Measurements from ENCODE around the gene NFIX.
A peak's percentile ranks its signal among the peaks of the same experiment; 100 is the strongest.

The NFIX gene

DNA sequence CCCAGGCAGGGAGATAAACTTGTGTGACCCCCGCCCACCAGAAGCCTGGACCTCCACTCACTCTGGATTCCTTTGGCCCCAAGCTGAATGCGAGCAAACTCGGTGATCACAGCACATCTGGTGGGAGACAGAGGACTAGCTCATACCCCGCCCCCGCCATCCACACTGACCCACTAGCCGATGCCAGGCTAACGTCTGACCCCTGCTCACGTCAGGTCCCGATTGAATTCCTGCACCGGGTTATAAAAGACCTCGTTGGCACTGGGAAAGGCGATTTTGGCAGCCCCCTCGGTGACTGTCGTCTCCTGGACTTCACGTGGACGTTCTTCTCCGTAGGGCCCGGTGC lies 120.6 kb downstream of the NFIX start:
- DNase-seq, result no peak

DNA sequence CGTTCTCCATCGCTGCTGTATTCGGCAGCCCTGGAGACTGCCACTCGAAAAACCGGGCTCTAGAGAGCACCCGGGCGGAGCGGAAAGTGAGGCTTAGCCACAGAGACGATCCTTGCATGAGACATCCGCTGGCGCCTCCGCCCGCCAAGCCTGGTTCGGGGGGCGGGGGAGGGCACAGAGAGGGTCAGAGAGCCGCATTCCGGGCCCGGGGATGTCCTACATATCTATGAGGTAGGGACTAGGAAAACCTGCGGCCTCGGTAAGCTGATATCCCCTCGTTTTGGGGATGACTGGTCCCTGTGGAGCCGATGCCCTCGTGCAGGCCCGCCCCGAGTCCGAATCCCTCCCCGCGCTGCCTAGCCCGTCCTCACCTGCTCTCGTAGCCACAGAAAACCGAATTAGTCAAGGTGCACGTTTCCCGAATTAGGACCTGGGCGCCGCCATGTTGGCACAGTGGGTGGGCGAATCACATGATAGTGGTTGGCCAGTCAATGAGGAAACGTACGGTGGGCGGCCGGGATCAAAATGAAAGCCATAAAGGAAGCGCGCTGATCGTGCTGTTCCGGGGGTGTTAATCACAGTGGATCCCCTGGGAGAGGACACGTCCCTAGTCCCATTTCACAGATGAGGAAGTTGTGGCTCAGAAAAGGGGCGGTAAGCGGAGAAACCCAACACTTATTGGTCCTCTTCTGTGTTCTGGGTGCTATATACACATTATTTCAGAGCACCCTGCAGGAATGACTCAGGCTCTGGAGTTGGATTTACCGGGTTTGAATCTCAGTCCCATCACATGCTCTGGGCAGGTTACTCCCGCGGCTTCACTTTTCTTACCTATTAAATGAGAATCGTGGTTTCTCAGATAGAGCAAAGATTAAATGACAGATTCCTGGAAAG lies 121.3 kb downstream of the NFIX start, which contains the start of gene TRMT1:
Gene TRMT1, minus strand, starts transcription at position 459 of the 894 bp plus-strand sequence. Its CDS starts 341 bp downstream, at position 118.
- peak; percentile 95 for DNase-seq

DNA sequence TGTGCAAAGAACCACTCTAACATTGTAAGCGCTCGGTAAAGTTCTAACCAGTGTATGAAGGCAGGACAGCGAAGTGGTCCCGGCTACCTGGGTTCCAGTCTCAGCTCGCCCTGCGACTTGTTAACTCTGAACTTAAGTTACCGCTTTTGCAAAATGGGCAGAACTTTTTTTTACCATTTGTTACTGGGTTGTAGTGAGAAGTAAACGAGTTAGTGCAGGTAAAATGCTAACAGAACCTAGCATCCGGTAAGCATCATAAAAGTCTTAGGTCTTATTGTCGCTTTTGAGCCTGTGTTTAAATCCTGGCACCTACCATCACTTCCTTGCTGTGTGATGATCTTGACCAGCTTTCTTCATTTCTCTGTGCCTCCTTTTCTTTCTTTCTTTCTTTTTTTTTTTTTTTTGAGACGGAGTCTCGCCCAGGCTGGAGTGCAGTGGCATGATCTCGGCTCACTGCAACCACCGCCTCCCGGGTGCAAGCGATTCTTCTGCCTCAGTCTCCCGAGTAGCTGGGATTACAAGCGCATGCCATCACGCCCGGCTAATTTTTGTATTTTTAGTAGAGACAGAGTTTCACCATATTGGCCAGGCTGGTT lies 122.0 kb downstream of the NFIX start:
- no peak for DNase-seq

DNA sequence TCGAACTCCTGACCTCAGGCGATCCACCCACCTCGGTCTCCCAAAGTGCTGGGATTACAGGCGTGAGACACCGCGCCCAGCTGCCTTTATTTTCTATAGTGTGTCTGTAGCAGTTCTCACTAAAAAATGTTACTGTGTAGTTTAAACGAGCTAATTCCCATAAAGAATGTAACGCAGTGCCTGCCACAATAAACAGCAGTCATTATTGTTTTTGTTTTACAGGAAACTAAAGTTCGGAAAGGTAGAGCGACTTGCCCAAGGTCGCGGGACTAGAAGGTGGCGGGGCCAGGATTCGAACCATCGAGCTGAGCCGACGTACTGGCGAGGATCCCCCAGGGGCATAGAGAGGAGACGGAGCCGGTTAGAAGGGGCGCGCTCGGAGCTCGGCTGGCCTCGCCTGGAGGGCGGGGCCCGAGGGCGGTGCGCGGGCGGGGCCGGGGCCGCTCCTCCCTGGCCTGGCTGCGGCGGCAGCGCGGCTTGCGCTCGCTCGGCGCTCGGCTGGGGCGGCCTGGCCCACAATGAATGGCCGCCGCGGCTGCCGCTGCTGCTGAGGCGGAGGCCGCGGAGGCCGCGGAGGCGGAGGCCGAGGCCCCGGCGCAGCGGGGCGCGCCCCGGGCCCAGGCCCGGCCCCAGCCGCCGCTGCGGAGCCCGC lies 122.6 kb downstream of the NFIX start, which contains the start of gene NACC1:
Gene NACC1, plus strand, starts transcription at position 493 of the 652 bp plus-strand sequence. CDS start 16,944 bp downstream, outside the sequence.
- DNase-seq, result peak; percentile 92

DNA sequence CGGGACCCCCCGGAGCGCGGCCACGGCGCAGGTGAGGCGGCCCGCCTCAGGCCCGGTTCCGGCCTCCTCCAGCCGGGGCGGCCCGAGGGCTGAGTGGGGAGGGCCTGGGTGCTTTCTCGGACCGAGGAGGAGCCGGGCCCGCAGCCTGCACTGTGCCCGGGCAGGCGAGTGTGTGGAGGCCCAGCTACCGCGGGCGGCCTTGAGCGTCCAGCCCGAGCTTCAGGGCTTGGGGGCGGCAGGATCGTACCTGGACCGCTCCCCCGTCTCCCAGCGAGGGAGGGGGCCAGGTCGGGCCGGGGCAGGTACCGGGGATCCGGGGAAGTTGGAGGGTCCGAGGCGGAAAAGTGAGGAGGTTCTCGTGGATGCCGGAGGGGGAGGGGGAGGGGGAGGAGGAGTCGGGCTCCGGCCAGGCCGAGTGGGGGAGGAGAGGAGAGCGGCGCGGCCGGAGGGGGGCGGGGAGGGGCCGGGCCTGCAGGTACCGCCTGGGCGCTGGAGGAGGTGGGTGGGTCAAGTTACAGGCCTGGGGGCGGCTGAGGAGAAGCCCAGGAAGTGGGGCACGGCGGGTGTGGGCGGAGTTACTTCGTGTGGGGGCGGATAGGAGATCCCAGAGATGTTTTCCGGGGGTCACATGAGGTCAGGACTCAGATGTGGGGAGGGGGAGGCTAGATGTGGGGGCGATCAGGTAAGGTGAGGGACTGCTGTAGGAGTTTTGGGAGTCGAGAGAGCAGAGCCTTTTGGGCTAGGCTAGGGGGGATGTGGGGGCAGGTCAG lies 123.3 kb downstream of the NFIX start:
- DNase-seq, result peak; percentile 43

DNA sequence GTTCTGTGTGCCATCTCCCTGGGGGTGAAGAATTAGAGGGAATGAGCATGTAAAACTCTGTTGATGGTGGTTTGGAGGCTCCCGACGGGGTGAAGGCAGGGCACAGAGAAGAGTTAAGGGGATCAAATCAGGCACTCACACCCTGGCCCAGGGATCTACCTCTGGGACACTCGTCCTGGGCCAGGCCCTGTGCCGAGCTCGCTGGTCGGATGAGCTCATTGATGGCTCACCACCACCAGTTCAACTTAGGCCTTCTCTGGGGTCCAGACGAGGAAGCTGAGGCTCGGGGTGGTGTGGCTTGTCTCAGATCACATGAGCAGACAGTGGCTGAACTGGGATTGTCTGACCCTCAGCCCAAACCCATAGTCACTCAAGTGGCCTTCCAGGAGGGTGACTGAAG lies 124.4 kb downstream of the NFIX start:
- no peak for DNase-seq

DNA sequence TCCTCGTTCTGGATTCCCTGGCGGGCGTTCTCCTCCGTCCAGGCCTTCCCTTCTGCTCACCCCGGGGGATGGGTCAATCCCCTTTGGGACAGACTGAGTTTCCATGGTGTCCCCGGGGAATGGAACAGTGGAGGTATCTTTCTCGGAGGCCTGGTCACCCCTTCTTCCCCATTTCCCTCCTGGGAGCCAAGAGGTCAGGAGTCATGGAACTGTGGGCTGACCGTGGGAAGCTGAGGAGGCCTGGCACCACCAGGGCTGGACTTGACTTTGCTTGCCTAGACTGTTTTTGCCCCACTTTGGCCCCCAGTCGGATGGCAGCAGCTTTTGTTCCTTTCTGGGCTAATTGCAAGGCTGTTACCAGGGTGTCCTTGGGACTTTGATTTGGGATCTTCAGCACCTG lies 124.8 kb downstream of the NFIX start:
- no peak for DNase-seq

DNA sequence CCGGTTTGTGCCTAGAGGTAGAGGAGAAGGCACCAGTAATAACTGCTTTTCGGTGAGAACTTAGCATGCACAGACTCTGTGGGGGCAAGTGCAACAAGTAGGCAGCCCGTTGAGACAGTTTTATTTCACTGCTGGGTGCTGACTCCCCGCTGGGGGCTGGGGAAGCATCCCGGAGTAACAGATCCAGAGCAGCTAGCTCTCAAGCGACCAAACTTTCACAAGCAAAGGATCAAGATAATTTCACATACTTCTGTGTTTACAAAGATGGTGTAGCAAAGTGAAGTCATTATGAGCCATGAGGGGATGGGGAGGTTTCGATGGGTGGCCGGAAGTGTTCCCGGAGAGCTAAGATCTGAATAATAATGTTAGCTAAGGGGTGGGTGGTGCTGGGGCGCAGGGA lies 125.5 kb downstream of the NFIX start:
- no peak for DNase-seq

DNA sequence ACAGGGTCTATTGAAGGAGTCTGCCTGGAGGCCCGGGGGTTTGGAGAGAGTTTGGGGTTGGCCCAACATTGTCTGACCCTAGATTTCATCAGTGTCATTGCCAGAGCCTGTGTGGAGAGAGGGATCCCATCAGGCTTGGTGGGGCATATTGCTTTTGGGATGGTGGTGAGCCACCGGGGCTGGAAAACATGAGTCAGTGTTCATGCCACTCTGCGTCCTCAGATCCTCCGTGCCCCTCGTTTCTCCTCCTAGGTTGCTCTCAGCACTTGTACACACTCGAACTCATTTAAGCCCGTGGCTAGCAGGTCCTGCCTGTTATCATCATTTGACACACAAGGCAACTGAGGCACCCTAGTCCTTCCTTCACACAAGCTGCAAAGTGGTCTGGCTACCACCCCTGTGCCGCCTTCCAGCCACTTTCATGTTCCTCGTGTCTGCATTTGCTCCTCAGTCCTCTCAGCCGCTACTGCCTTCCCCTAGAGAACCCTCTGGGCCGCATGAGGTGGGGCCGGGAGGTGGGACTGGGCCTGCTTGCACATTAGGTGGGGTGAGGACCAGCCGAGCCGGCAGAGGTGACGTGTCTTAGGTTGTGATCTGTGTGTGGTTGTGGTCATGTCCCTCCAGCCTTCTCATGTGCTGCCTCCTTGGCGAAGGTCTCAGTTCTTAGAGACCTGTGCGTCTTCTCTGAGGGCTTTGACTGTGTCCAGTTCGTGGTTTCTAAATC lies 126.4 kb downstream of the NFIX start:
- DNase-seq, result no peak

DNA sequence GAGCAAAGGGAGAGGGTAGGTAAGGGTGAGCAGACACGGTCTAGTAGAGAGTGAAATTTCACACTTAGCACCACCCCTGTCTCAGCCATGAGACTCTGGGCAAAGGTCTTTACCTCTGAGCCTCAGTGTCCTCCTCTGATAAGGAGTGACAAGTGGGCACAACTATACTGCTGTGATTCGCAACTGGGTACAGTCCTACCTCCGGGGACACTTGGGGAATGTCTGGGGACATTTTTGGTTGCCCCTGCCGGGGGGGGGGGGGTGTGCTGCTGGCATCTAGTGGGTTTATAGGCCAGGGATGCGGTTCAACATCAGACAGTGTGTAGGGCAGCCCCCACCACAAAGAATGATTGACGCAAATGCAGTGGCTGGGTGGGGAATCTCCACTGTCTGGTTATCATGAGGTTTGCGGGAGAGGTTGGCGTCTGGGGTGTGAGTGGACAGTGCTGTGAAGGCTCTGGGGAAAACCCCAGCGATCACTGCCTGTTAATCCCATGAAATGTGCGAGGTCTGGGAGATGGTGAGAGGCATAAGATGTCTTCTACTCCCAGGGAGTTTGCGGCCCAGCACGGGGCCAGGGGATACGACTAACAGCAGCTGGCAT lies 127.1 kb downstream of the NFIX start:
- no peak for DNase-seq

DNA sequence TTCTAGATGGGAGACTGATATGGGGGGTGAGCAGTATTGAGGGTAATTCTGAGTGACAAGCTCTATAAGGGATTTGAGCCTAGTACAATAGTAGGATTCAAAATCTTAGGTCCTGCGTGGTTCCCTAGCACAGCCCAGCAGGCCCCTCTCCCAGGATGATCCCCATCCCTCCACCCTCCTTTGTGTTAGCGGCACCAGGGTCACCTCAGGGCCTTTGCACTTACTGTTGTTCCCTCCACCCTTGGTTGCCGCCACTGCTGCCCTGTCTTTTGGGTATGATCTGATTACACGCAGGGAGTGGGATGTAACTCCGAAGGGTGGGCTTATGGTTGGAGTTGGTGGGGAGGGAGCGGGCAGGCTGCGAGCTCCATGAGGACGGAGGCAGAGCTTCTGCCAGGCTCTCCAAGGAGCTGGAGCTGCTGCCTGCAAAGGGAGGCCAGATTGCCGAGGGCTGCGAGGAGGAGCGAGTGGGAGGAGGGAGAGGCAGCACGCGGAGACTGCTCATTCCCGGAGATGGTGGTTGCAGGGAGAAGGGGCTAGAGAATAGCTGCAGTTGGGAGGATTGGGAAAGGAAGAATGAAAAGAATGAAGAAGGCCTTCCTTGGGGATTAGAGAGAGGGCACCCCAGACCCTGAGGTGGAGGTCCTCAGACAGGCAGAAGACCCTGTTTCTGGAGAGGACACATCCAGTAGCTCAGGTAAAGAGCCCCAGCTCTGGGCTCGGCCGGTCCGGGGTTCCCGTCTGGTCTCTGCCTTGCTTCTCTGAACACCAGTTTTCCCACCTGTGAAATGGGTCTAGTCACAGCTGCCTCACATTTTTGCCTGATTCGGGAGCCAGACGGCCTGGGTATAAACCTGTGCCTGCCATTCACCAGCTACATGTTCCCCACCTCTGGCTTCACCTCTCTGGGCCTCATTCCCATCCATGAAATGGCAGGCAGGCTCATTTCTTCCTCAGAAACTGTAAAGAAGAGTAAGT lies 128.0 kb downstream of the NFIX start:
- no peak for DNase-seq

DNA sequence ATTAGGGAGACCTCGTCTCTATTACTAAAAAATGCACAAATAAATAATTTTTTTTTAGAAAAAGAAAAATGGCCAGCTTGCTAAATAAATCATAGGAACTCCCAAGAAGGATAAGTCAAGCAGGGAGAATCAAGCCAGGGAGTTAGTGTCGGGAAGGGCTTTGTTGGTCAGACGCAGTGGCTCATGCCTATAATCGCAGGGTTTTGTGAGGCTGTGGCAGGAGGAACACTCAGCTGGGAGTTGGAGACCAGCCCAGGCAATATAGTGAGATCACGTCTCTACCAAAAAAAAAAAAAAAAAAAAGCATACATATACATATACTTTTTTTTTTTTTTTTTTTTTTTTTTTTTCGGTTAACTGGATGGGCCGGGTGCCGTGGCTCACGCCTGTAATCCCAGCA lies 131.8 kb downstream of the NFIX start:
- no peak for DNase-seq

DNA sequence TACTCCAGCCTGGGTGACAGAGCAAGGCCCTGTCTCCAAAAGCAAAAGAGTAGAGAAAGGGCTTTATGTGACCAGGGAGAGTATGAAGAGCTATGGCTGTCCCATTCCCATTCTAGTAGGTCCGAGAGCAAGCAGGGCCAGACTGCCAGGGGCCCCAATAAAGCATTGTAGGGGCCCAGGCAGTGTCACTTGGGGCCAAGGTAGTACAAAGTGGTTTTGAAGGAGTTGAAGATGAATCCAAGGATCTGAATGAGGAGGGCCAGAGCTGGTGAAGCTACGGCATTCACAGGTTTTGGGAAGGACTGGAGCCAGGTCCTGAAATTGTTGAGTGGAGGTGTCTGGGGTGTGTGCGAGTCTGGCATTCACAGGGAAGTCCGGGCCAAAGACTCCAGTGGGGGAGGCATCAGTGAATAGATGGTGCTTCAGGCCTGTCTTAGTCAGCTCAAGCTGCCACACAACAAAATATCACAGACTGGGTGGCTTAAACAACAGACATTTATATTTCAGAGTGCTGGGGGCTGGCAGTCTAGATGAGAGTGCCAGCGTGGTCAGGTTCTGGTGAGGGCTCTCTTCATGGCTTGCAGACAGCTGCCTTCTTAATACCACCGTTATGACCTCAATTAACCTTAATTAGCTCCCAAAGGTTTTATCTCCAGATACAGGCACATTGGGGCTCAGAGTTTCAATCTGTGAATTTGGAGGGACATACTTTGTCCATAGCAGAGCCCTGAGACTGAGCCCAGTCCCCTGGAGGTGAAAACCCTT lies 132.7 kb downstream of the NFIX start:
- no peak for DNase-seq

DNA sequence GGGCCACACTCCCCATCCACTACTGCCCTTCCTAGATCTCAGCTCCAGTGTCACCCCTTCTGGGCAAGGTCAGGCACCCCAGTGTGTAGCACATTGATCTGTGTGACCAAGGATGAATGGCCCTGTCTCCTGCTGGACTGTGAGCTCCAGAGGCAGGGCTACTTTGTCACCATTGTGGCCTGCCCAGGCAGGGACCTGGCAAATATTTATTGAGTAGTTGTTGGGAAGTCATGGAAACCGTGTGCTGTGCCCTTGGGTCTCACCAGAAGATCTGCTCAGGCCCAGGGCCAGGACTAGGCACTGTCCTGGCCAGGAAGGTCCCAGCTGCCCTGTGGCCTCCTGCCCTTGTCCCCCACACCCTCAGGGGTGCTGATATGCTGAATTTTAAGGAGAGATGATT lies 133.3 kb downstream of the NFIX start:
- DNase-seq, result no peak

DNA sequence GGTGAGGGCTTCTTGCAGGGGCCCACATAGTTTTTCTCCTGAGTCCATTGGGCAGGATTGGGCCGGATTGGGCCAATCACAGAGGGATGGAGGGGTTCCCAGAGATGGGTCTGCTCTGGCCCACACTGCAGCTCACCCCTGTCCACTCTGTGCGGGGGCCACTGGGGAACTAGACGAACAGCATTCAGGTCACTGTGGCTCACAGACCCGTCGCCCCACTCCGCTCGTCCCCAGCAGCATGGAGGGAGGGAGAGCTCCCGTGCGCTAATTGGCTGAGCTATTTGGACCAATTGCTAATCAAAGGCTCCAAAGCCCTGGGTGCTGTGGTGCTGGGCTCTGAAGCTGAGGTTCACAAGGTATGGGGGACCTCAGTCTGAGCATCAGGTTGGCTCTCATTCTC lies 134.1 kb downstream of the NFIX start:
- DNase-seq, result no peak

DNA sequence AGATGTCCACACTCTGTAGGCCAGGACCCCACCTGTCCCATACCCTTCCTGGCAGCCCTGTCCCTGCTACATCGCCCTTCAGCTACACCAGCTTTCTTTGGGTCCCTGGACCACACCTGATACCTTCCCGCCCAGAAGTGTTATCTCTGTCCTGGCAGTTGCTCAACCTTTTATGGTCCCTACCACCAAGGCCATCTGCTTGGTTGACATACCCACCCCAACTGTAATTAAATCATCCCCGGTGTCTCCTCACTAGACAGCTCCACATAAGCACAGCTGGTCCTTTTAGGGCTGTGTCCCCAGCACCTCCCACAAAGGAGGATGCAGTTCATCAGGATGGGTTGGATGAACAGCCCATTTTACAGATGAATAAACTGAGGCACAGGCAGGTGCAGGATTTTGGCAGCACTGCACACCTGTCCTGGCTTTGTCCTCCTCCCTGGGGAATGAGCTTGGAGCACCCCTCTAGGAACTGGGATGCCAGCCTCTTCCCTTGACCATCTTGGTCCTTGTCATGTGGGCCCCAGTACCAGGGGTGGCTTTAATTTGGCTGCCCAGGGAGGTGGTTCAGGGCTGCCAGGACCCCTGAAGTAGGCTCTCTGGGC lies 135.7 kb downstream of the NFIX start:
- DNase-seq, result no peak

DNA sequence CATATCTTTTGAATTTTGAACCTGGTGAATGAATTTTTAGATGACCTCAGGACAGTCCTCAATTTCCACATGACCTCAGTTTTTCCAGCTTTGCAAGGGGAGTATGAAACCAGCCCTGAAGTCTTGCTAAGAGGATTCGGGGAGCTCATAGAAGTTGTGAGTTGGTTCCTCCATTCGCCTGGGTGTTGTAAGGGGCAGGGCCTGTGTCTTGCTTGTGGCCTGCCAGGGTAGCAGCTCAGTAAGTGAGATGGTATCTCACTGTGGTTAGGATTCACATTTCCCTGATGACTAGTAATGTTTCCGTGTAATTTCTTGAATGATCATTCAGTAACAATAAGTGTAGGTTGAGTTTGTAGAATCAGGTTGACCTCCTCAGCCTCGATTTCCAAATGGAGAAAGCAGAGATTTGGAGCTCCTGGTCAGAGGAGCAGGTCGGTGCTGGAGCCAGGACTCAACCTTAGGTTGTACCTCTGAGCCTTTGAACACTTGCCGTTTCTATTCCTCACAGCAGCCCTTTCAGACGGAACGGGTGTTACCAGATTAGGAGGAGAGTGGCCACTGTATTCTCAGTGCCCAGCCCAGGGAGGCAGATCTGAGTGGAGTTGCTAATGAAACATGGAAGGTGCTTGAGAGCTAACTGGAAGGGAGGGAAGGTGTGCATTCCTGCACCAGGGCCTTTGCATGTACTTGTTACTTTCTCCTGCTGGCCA lies 137.4 kb downstream of the NFIX start:
- DNase-seq, result peak; percentile 82

DNA sequence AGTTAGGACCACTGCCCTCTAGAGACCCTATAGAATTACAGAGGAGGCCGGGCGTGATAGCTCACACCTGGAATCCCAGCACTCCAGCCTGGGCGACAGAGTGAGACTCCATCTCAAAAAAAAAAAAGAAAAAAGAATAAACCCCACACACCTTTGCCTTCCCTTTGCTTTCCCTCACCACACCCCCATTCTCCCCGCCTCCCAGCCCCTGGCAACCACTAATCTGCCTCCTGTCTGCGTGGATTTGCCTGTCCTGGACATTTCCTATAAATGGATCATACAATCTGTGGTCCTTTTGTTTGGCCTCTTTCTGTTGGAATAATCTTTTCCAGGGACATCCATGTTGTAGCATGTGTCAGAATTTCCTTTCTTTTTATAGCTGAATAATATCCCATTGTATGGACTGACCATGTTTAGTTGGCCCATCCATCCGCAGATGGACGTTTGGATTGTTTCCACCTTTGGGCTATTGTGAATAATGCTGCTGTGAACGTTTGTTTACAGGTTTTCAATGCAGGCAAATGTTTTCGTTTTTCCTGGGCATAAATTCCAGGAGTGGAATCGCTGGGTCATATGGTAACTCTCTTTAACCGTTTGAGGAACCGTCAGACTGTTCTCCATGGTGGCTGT lies 138.1 kb downstream of the NFIX start:
- DNase-seq, result no peak
